Natural killer cell (primary cell): ENCODE results near the gene TKFC. TPM values are rescaled to one million over a fixed set of nuclear protein-coding genes. Genes with fewer than 3 reads are reported as not detected.
A peak's percentile ranks its signal among the peaks of the same experiment; 100 is the strongest.

Source experiments
- ATAC-seq, 3 donors: fragments of 150-1000 bp in 2 of 3; fragments of 200-7000 bp in 1 of 3; cut with Tn5 transposase; 1 replicate in 1 of 3; 2 replicates in 2 of 3; pipeline ENCODE4 v1.10.0; 2021; ENCODE audit warnings: mild to moderate bottlenecking in 2 of 3, moderate library complexity in 2 of 3
- DNase-seq, 2 donors: peaks; one replicate each; pipeline versions ENCODE4 v3.0.0 to v3.0.0-alpha.2; 2013 to 2021; ENCODE audit warnings: mixed read lengths in 1 of 2
- H3K27ac ChIP-seq: one replicate; pipeline ENCODE4 v1.5.1; 2013; ENCODE audit warnings: mild to moderate bottlenecking, low read length
- H3K27me3 ChIP-seq: one replicate; pipeline ENCODE4 v1.6.1; 2013; ENCODE audit warnings: low read length; ENCODE audit not compliant: control insufficient read depth, insufficient read depth
- H3K36me3 ChIP-seq: one replicate; pipeline ENCODE4 v1.6.1; 2013; ENCODE audit warnings: low read length; ENCODE audit not compliant: control insufficient read depth, insufficient read depth
- H3K4me1 ChIP-seq: one replicate; pipeline ENCODE4 v1.6.1; 2013; ENCODE audit warnings: low read length; ENCODE audit not compliant: control insufficient read depth, insufficient read depth
- H3K4me3 ChIP-seq: one replicate; pipeline ENCODE4 v1.5.1; 2013; ENCODE audit warnings: low read length
- H3K9me3 ChIP-seq: one replicate; pipeline ENCODE4 v1.6.1; 2013; ENCODE audit warnings: low read length; ENCODE audit not compliant: control insufficient read depth, insufficient read depth
- H3K27ac Mint-ChIP-seq, 2 donors: one replicate each; pipeline ENCODE4 v1.8.0; 2022; ENCODE audit warnings: mild to moderate bottlenecking in 2 of 2, mixed read lengths in 2 of 2, moderate library complexity in 1 of 2
- H3K27me3 Mint-ChIP-seq, 2 donors: one replicate each; pipeline ENCODE4 v1.8.0; 2022; ENCODE audit warnings: low read depth in 2 of 2, mixed read lengths in 2 of 2
- H3K36me3 Mint-ChIP-seq: one replicate; pipeline ENCODE4 v1.8.0; 2022; ENCODE audit warnings: mixed read lengths
- H3K4me1 Mint-ChIP-seq, 2 donors: one replicate each; pipeline ENCODE4 v1.8.0; 2022; ENCODE audit warnings: mixed read lengths in 2 of 2
- H3K4me3 Mint-ChIP-seq: one replicate; pipeline ENCODE4 v1.8.0; 2022; ENCODE audit warnings: mild to moderate bottlenecking, moderate library complexity, mixed read lengths
- H3K9me3 Mint-ChIP-seq, 2 donors: one replicate each; pipeline ENCODE4 v1.8.0; 2022; ENCODE audit warnings: mixed read lengths in 2 of 2
- CTCF ChIP-seq: fragments of 200-600 bp; IDR thresholded peaks from one replicate; pipeline ENCODE4 v1.8.0; 2022; ENCODE audit warnings: antibody characterized with exemption
- WGBS: methylation state at CpG from one replicate; pipeline ENCODE4 v1.1.7; 2013; ENCODE audit warnings: missing lambda C conversion rate; ENCODE audit not compliant: insufficient coverage; 5-methylcytosine and 5-hydroxymethylcytosine counted together
- intact Hi-C: fragments of 100-400 bp; cut with micrococcal nuclease; formaldehyde crosslinking; loops from one replicate; pipeline ENCODE4 v1.14.2; 2022
- total RNA-seq, 4 donors: library from RNA; stranded (reverse); fragments of 120-200 nt in 1 of 4; gene quantifications; one replicate each; pipeline versions ENCODE4 v1.2.3 to v1.2.4, GENCODE V29; 2013 to 2022

The TKFC gene
- total RNA-seq, 3 donors from 2014 or later (not counting 1 experiment from before 2014, with no cell fraction given) = 32.9 to 54.8 (median 38.6) TPM

- no peaks in the 10 kb centered on the region for H3K36me3 Mint-ChIP-seq
- WGBS = 93% methylated on average over 15 of the region's 15 CpGs
- Histone ChIP-seq H3K4me3 (no peak overlapping the region), H3K36me3 (no peaks in the 10 kb centered on the region), H3K4me1 (peaks cover 5% of the 10 kb centered on the region), H3K9me3 (no peaks in the 10 kb centered on the region), H3K27me3 (no peaks in the 10 kb centered on the region), H3K27ac (no peak overlapping the region)
- no peak overlapping the region for H3K27ac Mint-ChIP-seq
- intact Hi-C loops = loop anchor here (1.0 kb wide), 1 partner anchor 48 kb away; no protein-coding TSS in a partner anchor
- DNase-seq (no peak), ATAC-seq (no peak)
- peaks cover 7 to 8% of the 10 kb centered on the region in 2 donors for H3K4me1 Mint-ChIP-seq
- H3K27me3 Mint-ChIP-seq = no peaks in the 10 kb centered on the region
- H3K4me3 Mint-ChIP-seq = no peak overlapping the region
- TF ChIP-seq CTCF = no peak
- H3K9me3 Mint-ChIP-seq = no peaks in the 10 kb centered on the region
Measured at GRCh38 chr11:61384271-61385242, 51.5 kb downstream of the TKFC start.

GRCh38 chr11:61390161-61390560 is 57.1 kb downstream of the TKFC start:
- Mint-ChIP-seq H3K36me3 (no peaks in the 10 kb centered on the region), H3K4me1 (peaks cover 32% of the 10 kb centered on the region in 2 donors), H3K9me3 (no peaks in the 10 kb centered on the region), H3K4me3 (no peak overlapping the region), H3K27me3 (no peaks in the 10 kb centered on the region), H3K27ac (no peak overlapping the region)
- H3K27ac ChIP-seq = no peak overlapping the region
- H3K36me3 ChIP-seq = peaks cover 3% of the 10 kb centered on the region
- no peaks in the 10 kb centered on the region for H3K9me3 ChIP-seq
- intact Hi-C loops = no loop called here
- H3K27me3 ChIP-seq = no peaks in the 10 kb centered on the region
- DNase-seq = no peak
- TF ChIP-seq CTCF = no peak
- no peak overlapping the region for H3K4me3 ChIP-seq
- 85% methylated on average over 1 of the region's 1 CpG for WGBS
- H3K4me1 ChIP-seq = peaks cover 25% of the 10 kb centered on the region
- no peak for ATAC-seq

- Histone ChIP-seq H3K9me3 (no peaks in the 10 kb centered on the region), H3K4me1 (peaks cover 21% of the 10 kb centered on the region), H3K27me3 (no peaks in the 10 kb centered on the region), H3K4me3 (peak overlapping the region; percentile 80), H3K36me3 (peaks cover 12% of the 10 kb centered on the region), H3K27ac (peak overlapping the region; percentile 81)
- H3K36me3 Mint-ChIP-seq = no peaks in the 10 kb centered on the region
- no peak for TF ChIP-seq CTCF
- no peaks in the 10 kb centered on the region for H3K27me3 Mint-ChIP-seq
- intact Hi-C loops = loop anchor here (2.0 kb wide), 2 partner anchors 32 to 56 kb away; partner anchors contain the start of gene CYB561A3
- WGBS = 10% methylated on average over 15 of the region's 15 CpGs
- H3K9me3 Mint-ChIP-seq = no peaks in the 10 kb centered on the region
- peak overlapping the region; percentile 87 to 94 for H3K27ac Mint-ChIP-seq
- DNase-seq = peak in 1 of 2 donors; percentile 59
- peaks cover 25% of the 10 kb centered on the region in 2 donors for H3K4me1 Mint-ChIP-seq
- peak in 2 of 3 donors; percentile 12 to 23 for ATAC-seq
- peak overlapping the region; percentile 92 for H3K4me3 Mint-ChIP-seq
Measured at GRCh38 chr11:61392981-61393595, 60.1 kb downstream of the TKFC start.

Other genes starting within 250 kb of the TKFC start
- gene CD5, start 230.7 kb upstream of the TKFC start, total RNA-seq = 10 to 100 TPM in 1 of 3 donors, 1 to 10 TPM in 2; 1.2 to 17.7 (median 7.9) TPM
- 1 to 10 TPM; 6.4 to 6.9 (median 6.5) TPM for gene VPS37C, start 171.8 kb upstream of the TKFC start, total RNA-seq
- not detected for gene PGA3, start 129.7 kb upstream of the TKFC start, total RNA-seq
- not detected for gene PGA4, start 110.9 kb upstream of the TKFC start, total RNA-seq
- gene PGA5, start 92.1 kb upstream of the TKFC start, total RNA-seq = not detected
- under 1 TPM; 0.61 to 0.95 (median 0.82) TPM for gene VWCE, start 37.9 kb upstream of the TKFC start, total RNA-seq
- gene DDB1, start 123 bp upstream of the TKFC start, total RNA-seq = 100 to 1,000 TPM; 170 to 233 (median 229) TPM
- gene CYB561A3, start 28.7 kb downstream of the TKFC start, total RNA-seq = 10 to 100 TPM; 24.6 to 33.5 (median 30.2) TPM
- 10 to 100 TPM; 63.8 to 75.9 (median 66.5) TPM for gene TMEM138, start 29.1 kb downstream of the TKFC start, total RNA-seq
- 10 to 100 TPM in 1 of 3 donors, 1 to 10 TPM in 2; 5.1 to 10.7 (median 9.2) TPM for gene TMEM216, start 59.4 kb downstream of the TKFC start, total RNA-seq
- 100 to 1,000 TPM in 2 of 3 donors, 10 to 100 TPM in 1; 99.5 to 120 (median 104) TPM for gene CPSF7, start 96.7 kb downstream of the TKFC start, total RNA-seq
- 10 to 100 TPM; 40.2 to 50.4 (median 40.8) TPM for gene SDHAF2, start 96.9 kb downstream of the TKFC start, total RNA-seq
- gene LRRC10B, start 175.5 kb downstream of the TKFC start, total RNA-seq = not detected
- gene SYT7, start 247.8 kb downstream of the TKFC start, total RNA-seq = under 1 TPM in 1 of 3 donors, not detected in 2; 0.07 TPM